NCI-H1930 (cell line): Measurements from ENCODE around the gene TRAFD1.

Source experiments
- DNase-seq, 2 experiments: peaks; one replicate each; lab custom pipeline; 2025; lab: John Stamatoyannopoulos, UW

TRAFD1 gene

GRCh38 chr12:112198120-112198733, 72.9 kb downstream of the TRAFD1 start:
- DNase-seq, result peak in 1 of 2 experiments; percentile 26

- DNase-seq, result no peak
Measured at GRCh38 chr12:112199136-112199535, 73.8 kb downstream of the TRAFD1 start.
